Measurements from ENCODE around the gene DUSP19. TPM values are rescaled to one million over a fixed set of nuclear protein-coding genes. Genes with fewer than 3 reads are reported as not detected.

Gene DUSP19
- total and polyA plus RNA-seq, 2 of the 13 experiments (the other 11 are each of a cell fraction or from before 2014, with no cell fraction given): 1.3 to 1.9 TPM

GRCh38 chr2:183037553-183038340, 40.8 kb upstream of the DUSP19 start (continued):
- no peak; the same call in 1 of the 2 replicates for TF ChIP-seq BHLHE40 (IDR thresholded peaks at IDR 0.05; ENCODE audit: low read length)
- TF ChIP-seq NR2C2 (CRISPR knock-in tag; IDR thresholded peaks at IDR 0.05; ENCODE audit: borderline replicate concordance): no peak
- no peak for TF ChIP-seq ZNF607 (CRISPR knock-in tag; IDR thresholded peaks at IDR 0.05; ENCODE audit: borderline replicate concordance)
- TF ChIP-seq HINFP (CRISPR knock-in tag; IDR thresholded peaks at IDR 0.05; ENCODE audit: low read depth): 0 out of 2 replicates have a peak, but pooled peaks have one; percentile 34
- no peak for TF ChIP-seq USF2 (IDR thresholded peaks at IDR 0.05; ENCODE audit: low read depth, low read length)
- no peak for TF ChIP-seq USF2 (CRISPR knock-in tag; IDR thresholded peaks at IDR 0.05; ENCODE audit: borderline replicate concordance)
- peak; percentile 92 for TF ChIP-seq SNAI1 (CRISPR knock-in tag; IDR thresholded peaks at IDR 0.05; ENCODE audit: borderline replicate concordance)
- no peak for TF ChIP-seq RFX5 (IDR thresholded peaks at IDR 0.05; ENCODE audit: low read depth, low read length)
- no peak for TF ChIP-seq GRHL1 (CRISPR knock-in tag; conservative IDR thresholded peaks at IDR 0.05)
- no peak for TF ChIP-seq EZH2 (conservative IDR thresholded peaks at IDR 0.05; ENCODE audit: low read depth, low read length)
- TF ChIP-seq MTF1 (CRISPR knock-in tag; IDR thresholded peaks at IDR 0.05): peak; percentile 22; the same call in 1 of the 2 replicates
- TF ChIP-seq TIGD3 (CRISPR knock-in tag; IDR thresholded peaks at IDR 0.05; ENCODE audit: borderline replicate concordance): no peak
- peak; percentile 98 for TF ChIP-seq ZFY (CRISPR knock-in tag; IDR thresholded peaks at IDR 0.05)
- no peak for TF ChIP-seq ZNF30 (CRISPR knock-in tag; IDR thresholded peaks at IDR 0.05)
- TF ChIP-seq ZNF235 (CRISPR knock-in tag; IDR thresholded peaks at IDR 0.05; ENCODE audit: borderline replicate concordance): peak; percentile 74; the same call in 1 of the 2 replicates
- TF ChIP-seq ZFP36L1 (CRISPR knock-in tag; IDR thresholded peaks at IDR 0.05): no peak
- peak; percentile 47; the same call in 1 of the 2 replicates for TF ChIP-seq ZNF329 (CRISPR knock-in tag; IDR thresholded peaks at IDR 0.05; ENCODE audit: low read depth)
- no peak for TF ChIP-seq SIX4 (CRISPR knock-in tag; IDR thresholded peaks at IDR 0.05)
- no peak for TF ChIP-seq ZNF841 (CRISPR knock-in tag; IDR thresholded peaks at IDR 0.05; ENCODE audit: borderline replicate concordance)
- TF ChIP-seq ZBTB43 (CRISPR knock-in tag; conservative IDR thresholded peaks at IDR 0.05): no peak
- TF ChIP-seq ETV6 (CRISPR knock-in tag; conservative IDR thresholded peaks at IDR 0.05): no peak
